ENCODE measurements around the gene ADNP2.
"Not testable (repeated sequence)": the region's sequence is repeated elsewhere in the genome, so short reads cannot be mapped to it uniquely, and the experiment has no call there.

The ADNP2 gene

DNA sequence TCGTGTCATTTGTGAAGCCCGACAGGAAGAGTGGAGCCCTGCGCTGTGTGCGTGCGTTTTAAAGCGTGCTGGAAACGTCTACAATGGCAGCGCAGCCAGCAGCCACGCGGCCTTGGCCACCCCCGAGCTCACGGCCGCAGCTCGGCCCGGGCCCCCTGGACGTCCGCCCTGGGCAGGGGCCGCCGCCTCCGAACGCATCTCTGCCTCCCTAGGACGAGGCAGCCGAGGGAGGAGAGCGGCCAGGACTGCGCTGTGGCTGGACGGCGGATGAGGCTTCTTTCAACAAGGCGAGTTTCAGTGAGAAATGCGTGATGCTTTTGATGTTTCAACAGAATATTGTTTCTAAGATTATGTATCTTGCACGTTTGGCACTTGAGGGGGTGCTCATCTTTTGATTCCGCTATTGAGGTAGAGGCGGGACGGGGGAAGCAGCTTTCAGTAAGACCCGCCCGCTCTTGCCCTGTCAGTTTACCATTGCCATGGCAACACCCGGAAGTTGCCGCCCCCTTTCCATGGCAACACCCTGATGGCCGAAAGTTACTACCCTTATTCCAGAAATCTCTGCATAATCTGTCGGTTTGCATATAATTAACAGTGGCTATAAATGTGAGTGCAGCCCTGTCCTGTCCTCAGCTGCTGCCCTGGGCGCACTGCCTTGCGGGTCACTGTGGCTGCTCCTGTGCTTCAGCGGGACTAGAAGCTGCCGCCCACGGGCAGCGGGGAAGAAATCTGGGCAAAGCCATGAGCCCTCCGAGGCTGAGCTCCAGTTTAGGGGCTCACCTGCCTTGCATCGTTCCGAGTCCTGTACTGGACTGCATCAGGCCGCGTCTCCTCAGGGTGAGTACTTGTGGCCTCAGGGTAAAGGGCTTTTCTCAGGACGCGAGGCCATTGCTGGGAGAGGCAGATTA is 38.6 kb downstream of the ADNP2 start:
- DNase-seq = peak; percentile 86
- ATAC-seq = peak; percentile 84

DNA sequence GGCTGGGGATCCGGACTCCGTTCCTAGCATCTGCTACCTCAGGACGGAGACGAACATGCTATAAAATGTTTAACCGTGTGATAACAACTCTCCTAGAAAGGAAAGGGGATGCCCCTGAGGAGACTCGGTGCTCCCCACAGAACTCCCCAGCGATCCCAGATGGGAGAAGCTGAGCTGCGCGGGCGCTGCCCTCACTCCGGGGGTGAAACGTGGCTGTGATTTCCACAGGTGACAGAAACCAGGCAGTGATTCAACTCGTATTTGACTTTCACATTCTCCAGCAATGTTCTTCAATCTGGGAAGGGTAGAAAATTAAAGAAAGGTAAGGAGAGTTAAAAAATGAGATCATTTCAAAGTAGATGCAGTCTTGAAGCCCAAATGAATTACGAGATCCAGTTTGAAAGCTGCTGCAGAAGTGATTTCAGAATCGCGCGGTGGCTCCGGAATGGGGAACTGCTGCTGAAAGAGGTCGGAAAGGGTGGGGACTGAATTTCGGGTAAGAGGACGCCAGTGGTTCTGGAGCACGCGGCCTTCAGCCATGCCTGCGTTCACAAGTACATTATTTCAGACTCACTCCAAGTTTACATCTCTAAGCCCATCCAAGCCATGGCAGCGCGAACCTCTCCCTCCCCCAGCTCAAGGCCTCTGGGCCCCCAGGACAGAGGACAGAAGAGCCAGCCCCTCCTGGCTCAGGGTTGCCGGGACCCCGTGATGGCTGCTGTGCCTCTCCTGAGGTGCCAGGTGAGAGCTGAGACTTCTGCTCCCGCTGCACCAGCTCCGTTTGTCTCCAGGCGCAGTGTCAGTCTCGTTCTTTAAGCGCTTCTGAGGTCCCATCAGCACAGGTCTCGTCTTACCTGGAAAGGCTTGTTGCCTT is 39.5 kb downstream of the ADNP2 start:
- no peak for DNase-seq
- ATAC-seq = no peak

DNA sequence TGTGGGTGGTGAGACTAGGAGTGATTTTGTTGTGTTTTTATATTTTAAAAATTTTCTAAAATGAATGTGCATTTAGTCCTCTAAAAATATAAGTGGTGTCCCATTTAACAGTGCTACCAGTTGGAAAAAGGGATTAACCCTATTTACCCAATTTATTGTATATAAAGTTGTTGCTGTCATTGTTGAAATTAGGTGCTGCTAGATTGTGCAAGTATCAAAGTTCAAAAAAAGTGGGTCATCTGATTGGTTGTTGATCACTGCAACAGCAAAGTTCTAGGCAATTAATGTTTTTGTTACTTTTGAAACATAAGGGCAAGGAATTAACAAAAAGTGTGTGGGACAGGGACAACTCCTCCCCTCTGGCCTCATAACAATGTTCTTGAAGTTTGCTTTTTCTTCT is 40.6 kb downstream of the ADNP2 start:
- ATAC-seq (no peak), DNase-seq (no peak)

DNA sequence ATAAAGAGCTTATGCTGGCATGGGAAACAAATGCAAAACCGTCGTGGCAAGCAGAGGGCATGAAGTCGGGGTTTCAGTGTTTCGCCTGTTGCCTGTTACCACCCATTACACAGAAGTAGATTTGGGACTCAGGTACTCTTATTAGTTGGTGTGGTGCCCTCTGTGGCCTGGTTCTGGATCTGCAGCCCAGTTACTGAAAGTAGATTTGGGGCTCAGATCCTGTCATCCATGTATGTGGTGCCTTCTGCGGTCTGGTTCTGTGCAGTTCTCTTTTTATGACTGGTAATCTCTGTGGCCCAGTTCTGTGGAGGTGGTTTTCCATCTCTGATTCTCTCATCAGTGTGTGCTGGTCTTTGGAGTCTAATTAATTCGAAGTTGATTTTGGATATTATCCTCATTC is 45.2 kb downstream of the ADNP2 start:
- peak; percentile 70 for ATAC-seq
- peak; percentile 42 for DNase-seq

DNA sequence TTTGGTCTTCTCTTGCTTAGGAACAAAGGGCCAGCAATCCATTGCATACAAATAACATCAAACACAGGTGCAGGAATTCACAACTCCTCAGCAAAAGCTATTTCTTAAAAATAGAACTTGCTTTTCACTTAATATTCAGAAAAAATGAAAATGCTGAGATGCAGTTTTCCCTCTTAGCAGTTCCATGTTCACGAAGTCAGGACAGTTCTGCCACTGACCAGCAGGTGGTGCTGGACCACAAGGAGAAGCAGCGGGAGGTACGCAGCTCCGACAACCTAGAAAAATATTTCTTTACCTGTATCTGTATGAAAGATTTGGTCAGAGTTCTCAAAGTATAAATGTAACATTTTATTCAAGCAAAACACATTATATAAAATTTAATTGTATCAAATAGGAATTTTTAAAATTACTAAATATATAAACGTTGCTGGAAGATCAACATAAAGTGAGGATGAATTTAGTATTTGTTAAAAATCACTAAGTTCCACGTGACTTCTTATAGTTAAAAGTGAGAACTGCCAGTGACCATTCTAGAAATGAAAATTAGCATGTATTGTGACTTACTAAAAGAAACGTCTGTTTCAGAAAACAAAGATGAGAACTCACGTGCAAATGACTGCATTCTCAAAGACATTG is 48.8 kb downstream of the ADNP2 start:
- ATAC-seq (no peak), DNase-seq (peak; percentile 84)

DNA sequence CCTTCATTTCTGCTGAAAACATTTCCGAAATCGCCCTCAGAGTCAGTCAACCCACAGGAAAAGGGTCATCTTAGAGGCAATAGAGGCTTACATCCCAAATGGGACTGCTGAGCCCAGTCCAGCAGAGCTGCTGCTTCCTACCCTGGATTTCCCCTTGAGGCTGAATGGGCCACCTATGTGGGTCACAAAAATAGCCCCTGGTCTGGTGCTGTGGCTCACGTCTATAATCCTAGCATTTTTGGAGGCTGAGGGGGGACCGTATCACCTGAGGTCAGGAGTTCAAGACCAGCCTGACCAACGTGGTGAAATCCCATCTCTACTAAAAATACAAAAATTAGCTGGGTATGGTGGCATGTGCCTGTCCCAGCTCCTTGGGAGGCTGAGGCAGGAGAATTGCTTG is 49.3 kb downstream of the ADNP2 start:
- no peak for DNase-seq
- ATAC-seq = no peak

DNA sequence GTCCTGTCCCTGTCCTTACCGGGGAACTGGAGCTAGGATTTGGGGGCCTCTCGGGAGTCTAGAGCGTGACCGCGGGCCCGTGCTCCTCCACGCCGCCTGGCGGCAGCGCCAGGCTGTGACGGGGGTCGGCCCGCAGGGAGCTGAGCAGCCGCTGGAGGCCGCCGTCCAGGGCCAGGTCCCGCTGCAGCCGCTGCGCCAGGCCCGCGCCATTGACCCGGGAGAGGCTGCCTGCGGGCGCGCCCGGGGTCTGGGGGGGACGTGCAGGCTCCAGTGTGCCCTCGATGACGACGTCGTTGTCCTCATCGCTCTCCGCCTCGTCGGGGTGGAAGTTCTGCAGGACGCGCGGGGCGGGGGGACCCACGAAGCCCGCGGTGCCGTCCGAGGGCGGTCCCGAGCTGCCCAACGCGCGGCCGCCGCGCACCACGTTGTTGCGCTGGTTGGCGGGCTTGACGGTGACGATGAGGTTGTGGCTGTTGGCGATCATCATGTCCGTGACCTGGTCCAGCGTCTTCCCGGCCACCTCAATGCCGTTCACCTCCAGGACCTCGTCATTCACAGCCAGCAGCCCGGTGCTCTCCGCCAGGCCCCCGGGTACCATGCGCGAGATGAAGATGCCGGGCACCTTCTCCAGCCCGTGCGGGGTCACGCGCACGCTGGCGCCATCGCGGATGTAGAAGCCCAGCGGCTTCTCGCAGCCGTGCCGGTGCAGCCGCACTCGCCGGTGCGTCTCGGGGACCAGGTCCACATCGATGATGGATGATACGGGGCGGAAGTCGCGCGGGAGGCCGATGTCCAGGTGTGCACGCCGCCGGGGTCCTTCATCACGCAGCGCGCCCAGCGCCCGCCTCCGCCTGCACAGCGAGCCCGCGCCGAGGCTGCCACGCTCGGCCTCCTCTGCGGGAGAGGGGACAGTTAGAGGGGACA is 50.9 kb downstream of the ADNP2 start:
- DNase-seq = peak; percentile 68
- ATAC-seq = peak; percentile 82

DNA sequence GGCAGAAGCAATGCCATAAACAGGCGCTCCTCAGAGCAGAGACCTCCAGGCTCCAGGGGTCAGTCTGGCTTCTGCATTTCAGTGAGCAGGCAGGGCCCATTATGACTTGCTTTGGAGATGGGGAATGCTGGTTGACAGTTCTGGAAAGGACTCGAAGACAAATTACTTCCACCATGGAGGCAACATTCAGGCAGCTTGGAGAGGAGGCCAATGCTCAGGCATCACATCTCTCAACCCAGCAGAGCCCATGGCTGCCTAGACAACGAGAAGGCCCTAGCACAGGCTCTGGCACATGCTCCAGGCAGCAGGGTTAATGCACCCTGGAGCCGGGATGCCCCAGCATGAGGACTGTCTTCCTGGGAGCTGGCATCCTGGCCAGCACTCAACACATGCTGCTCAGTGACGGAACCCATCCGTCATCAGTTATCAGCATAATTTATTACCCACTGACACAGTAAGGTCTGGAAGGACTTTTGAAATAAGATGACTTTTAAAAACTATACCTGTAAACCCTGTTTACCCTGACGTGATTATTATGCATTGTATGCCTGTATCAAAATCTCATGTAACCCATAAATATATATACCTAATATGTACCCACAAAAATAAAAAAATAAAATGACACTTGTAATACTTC is 52.8 kb downstream of the ADNP2 start:
- ATAC-seq (no peak), DNase-seq (no peak)

DNA sequence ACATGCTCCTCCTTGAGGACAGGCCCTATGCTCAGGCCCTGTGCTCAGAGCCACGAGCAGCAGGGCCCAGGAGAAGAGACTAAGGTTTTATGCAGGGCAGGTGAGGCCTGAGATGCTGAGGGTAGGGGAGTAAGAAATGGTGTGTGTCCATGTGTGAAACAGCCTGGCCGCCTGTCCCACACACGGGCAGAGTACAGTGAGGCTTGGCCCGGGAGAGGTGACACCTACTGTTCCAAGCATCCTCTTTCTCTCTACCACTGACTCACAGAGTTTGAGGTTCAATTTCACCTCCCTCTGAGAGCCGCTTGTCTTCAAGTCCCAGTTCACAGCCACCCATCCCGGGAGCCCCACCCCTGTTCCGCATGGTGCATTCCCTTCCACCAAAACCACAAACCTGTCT is 54.1 kb downstream of the ADNP2 start:
- ATAC-seq = no peak
- no peak for DNase-seq

DNA sequence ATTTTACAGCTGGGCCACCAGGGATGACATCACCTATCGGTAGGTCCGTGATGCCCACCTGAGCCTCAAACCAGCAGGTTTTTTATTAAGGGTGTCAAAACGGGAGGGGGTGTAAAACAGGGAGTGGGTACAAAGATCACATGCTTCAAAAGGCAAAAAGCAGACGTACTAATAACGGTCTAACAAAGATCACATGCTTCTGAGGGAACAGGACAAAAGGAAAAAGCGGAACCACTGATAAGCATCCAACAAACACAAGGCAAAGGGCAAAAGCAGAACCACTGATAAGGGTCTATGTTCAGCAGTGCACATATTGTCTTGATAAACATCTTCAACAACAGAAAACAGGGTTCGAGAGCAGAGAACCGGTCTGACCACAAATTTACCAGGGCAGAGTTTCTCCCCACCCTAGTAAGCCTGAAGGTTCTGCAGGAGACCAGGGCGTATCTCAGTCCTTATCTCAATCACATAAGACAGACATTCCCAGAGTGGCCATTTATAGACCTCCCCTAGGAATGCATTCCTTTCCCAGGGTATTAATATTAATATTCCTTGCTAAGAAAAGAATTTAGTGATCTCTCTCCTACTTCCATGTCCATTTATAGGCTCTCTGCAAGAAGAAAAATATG is 55.8 kb downstream of the ADNP2 start:
- not testable (repeated sequence) for DNase-seq, ATAC-seq

DNA sequence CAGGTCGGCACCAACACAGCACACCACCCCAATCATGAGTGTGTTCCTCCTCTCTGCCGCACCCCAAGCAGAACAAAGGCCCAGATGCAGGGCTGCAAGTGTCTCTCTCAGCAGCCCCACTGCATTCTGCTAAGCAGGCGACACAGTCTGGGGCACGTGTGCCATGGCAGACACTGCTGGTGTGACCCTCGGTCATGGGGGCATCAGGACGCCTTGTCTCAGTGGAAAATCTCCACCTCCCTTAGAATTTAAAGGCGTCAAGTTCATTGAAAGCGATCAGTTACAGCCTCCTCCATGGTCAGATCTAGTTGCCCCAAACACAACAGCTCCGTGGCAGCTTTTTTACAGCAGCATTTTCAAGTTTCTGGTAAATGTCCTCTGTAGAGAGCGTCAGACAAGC is 57.2 kb downstream of the ADNP2 start:
- ATAC-seq (no peak), DNase-seq (no peak)

DNA sequence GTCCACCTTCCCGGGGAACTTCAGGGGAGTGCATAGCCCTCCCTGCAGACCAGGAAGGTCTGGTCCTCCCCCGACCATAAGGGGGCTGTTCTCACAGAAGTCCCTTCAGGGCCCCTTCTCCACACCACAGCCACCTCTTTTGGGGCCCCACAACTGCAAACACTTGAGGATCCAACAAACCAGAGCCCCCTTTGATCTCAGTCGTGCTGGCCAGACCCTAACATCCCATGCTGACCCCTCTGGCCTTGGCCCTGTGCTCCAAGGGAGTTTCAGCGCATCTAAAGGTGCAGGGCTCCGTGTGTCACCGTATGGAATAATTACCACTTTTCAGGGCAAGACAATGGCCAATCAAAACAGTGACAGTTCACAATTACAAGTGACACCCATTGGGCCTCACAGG is 57.7 kb downstream of the ADNP2 start:
- DNase-seq = no peak
- no peak for ATAC-seq

DNA sequence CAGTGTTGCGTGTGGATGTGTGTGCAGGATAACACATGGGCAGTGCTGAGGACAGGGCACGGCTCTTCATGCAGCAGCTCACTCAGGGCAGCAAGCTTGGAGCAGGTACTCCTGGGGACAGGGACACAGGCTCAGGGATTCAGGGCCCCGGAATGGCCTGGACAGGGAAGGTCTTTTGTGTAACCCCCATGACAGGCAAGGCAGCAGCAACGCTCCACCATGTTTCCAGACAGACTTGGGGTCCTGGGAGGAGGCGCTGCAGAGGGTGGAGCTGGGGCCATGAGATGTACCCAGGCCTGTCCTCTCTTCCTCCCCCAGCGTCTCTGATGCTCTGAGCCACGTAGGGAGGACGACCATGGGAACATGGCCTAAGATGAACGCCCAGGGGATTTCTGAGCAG is 58.3 kb downstream of the ADNP2 start:
- DNase-seq = no peak
- no peak for ATAC-seq

DNA sequence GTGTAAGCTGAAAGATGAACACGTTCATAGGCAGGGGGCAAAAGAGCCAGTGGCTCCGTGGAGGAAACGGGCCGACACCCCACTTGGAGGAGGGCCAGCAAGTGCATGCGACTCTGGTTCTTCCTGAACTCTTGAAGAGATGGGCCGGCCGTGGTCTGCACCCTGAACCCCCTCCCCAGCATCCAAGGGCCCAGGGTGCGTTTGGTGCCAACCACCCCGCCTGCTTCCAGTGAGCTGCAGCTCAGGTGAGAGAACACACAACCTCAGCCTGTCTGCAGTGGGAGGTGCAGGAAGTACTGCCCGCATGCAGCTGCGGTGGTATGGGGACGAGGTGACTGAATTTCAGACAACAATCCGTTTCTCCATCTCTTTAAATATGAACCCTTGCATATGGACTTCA is 58.9 kb downstream of the ADNP2 start:
- no peak for ATAC-seq
- no peak for DNase-seq

DNA sequence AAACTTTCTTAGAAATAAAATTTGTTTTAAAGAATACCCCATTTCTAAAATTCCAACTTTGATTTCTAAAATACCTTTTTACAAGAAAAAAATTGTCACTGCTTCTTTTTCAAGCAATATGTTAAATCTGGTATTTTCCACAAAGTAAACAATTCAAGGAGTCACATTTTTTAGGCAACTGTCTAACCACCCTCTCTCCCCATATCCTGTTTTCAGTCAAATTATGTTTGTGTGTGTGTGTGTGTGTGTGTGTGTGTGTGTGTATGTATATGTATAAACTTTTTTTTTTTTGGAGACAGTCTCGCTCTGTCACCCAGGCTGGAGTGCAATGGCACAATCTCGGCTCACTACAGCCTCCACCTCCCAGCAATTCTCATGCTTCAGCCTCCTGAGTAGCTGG is 59.3 kb downstream of the ADNP2 start:
- no peak for DNase-seq
- no peak for ATAC-seq

DNA sequence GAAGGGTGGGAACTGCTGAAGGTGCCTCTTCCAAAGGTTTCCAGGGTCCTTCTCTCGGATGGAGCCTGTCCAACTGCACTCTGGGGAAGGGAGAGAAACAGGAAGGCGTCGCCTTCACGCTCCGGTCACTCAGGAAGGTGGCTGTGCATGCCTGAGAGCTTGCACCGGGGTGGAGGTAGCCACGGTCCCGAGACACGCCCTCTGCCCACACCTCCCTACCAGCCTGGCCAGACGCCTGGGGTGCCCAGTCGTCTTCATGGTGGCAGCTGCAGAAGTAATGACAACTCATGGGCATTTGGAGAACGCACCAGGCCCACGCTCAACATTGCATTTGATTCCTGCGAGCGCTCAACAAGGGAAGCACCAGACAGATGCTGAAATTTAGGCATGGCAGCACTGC is 59.9 kb downstream of the ADNP2 start:
- ATAC-seq (no peak), DNase-seq (no peak)

DNA sequence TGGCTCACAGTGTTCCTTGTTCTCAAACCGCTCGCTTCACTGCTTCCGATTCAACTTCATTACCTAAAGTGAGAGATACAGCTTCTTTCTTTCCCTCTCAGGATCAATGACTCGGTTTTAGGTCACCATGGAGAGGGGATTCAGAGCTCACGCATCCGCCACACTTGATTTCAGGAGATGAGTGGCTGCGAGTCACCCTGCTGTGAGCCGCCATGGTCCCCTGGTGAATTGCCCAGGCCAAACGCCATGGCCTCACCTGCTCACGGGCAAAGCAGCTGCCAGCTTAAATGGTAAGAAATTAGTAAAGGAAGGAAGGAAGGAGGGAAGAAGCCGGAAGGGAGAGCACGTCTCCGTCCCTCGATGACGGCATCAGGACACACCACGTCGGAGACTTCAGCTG is 60.5 kb downstream of the ADNP2 start:
- DNase-seq (no peak), ATAC-seq (no peak)

DNA sequence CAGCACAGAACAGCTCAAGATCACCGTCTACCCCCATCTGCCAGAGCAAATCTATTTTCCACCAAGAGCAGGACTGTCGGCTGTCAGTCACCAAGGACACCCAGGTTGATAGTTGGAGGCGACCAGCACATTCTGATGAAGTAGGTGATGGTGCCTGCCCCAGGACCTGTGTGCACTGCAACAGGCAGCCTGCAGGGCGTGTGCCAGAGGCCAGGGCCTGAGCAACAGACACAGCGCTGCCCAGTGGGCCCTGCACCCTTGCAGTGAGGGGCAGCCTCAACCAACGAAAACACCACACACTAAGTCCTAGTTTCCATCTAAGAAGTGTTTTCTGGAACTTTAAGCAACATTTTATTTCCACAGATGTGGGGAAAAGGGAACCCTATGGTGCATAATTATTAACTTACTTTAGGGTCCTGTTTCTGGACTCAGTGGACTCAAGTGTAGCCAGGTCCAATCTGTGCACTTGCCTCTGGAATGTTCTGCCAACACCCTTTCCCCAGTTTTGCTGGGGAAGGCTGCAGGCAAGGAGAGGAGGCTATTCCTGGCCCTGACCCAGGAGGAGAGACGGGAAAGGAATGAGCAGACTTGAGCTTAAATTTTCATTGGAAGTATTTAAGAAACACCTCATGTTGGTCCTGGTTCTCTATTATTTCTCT is 61.5 kb downstream of the ADNP2 start:
- DNase-seq (no peak), ATAC-seq (no peak)

DNA sequence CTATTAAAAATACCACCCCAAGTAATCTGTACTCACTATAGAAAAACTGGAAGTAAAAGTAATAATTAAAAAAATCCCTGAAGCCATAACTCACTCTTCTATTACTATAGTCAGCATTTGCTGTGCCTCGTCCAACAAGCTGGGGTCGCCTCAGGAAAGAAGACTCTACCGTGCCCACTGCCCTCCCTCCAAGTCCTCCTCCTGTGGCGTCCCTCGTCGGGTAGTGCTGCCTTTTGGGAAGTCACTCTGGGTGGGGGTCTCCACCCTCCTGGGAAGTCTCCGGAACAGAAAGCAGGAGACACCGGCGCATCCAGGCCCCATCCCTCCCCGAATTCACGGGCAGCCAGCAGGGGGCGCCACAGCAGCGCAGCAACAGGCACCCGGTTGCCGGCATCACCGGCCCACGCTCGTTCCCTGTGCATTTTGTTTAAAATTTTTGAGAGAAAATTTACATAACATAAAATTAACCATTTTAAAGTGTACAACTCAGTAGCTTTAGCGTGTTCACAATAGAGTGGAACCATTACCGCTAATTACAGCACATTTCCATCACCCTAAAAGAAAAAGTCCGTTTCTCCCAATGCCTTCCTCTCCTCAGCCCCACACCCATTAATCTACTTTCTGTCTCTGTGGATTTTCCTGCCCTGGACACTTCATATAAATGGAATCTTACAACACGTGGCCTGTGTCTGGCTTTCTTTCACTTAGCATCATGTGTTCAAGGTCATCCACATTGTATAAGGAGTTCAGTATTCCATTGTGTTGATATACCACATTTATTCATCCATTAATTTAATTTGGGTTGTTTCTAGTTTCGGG is 62.2 kb downstream of the ADNP2 start:
- ATAC-seq = no peak
- peak; percentile 79 for DNase-seq

Measured in stimulated activated naive CD8-positive, alpha-beta T cell treated with anti-CD3 and anti-CD28 coated beads, Interleukin-15, Interleukin-2, amounts not matched to agents 100 U/mL and 50 U/mL, for 24 hours (primary cell).